Neural progenitor cell (in vitro differentiated cells): ENCODE measurements around the gene GDF11.

Experiments
- EZH2 ChIP-seq: fragments of 200-600 bp; sonication (generic); IDR thresholded peaks from 2 replicates; pipeline ENCODE4 v1.6.1; 2017; ENCODE audit warnings: antibody characterized with exemption, mild to moderate bottlenecking, moderate library complexity
- EZH2phosphoT487 ChIP-seq: fragments of 200-600 bp; sonication (generic); IDR thresholded peaks from 2 replicates; pipeline ENCODE4 v1.6.1; 2017; ENCODE audit warnings: antibody characterized with exemption
- TF ChIP-seq, protein P1 (sequence below): fragments of 200-600 bp; sonication (generic); IDR thresholded peaks from 2 replicates; pipeline ENCODE4 v1.5.1; 2017; ENCODE audit warnings: antibody characterized with exemption, mild to moderate bottlenecking

DNA sequence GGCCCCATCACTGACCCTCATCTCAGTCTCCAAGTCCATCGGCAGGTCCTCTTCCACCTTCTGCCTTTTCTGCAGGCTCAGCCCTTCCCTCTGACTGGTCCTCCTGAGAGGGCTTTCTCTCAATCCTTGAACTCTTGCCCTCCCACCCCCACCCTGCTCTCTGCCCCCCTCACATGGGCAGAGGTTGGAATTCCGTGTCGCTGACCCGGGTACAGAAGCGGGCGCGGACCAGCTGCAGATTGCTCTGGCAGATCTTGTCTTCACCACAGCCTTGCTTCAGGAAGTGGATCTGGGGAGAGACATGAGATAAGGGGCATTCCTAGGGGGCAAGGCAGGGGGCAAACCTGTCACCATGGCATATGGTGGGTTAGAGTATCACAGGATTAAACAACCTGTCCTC lies 47.6 kb upstream of the GDF11 start:
- TF ChIP-seq, protein P1, sequence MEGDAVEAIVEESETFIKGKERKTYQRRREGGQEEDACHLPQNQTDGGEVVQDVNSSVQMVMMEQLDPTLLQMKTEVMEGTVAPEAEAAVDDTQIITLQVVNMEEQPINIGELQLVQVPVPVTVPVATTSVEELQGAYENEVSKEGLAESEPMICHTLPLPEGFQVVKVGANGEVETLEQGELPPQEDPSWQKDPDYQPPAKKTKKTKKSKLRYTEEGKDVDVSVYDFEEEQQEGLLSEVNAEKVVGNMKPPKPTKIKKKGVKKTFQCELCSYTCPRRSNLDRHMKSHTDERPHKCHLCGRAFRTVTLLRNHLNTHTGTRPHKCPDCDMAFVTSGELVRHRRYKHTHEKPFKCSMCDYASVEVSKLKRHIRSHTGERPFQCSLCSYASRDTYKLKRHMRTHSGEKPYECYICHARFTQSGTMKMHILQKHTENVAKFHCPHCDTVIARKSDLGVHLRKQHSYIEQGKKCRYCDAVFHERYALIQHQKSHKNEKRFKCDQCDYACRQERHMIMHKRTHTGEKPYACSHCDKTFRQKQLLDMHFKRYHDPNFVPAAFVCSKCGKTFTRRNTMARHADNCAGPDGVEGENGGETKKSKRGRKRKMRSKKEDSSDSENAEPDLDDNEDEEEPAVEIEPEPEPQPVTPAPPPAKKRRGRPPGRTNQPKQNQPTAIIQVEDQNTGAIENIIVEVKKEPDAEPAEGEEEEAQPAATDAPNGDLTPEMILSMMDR, result no peak
- TF ChIP-seq EZH2 (no peak), EZH2phosphoT487 (no peak)
